Sigmoid colon (tissue), 4 donors: ENCODE data around the gene NR2F6.

Source experiments
- CTCF ChIP-seq, 4 experiments: fragments of 450-650 bp in 3 of 4; fragments of 200-600 bp in 1 of 4; IDR thresholded peaks; one replicate each; pipeline ENCODE4 v1.5.1; 2016 to 2019; ENCODE audit warnings: antibody characterized with exemption in 4 of 4, mild to moderate bottlenecking in 3 of 4, moderate library complexity in 2 of 4
- EP300 ChIP-seq, 4 donors: sonication (generic); formaldehyde crosslinking; IDR thresholded peaks; one replicate each; pipeline ENCODE4 v1.6.1; 2017; ENCODE audit warnings: antibody characterized with exemption in 4 of 4
- POLR2A ChIP-seq, 2 donors: fragments of 450-650 bp; IDR thresholded peaks; one replicate each; pipeline ENCODE4 v1.6.1; 2016; ENCODE audit warnings: antibody characterized with exemption in 2 of 2, mild to moderate bottlenecking in 2 of 2, moderate library complexity in 2 of 2
- POLR2AphosphoS5 ChIP-seq, 4 donors: sonication (generic); formaldehyde crosslinking; IDR thresholded peaks; one replicate each; pipeline ENCODE4 v1.6.1; 2017; ENCODE audit warnings: antibody characterized with exemption in 4 of 4

- TF ChIP-seq CTCF (IDR thresholded peaks at IDR 0.05): no peak
- no peak for TF ChIP-seq POLR2A (IDR thresholded peaks at IDR 0.05)
- TF ChIP-seq POLR2AphosphoS5 (IDR thresholded peaks at IDR 0.05): no peak
- no peak for TF ChIP-seq EP300 (IDR thresholded peaks at IDR 0.05)
Observed at GRCh38 chr19:17240062-17240752, 5.5 kb downstream of the NR2F6 start.
